GM19455 (cell line): Measurements from ENCODE around the gene MYCBP2.
"Not testable (repeated sequence)": the region's sequence is repeated elsewhere in the genome, so short reads cannot be mapped to it uniquely, and the experiment has no call there.

ENCODE experiments used
- ATAC-seq: cut with Tn5 transposase; IDR thresholded peaks from one replicate; pipeline ENCODE4 v1.9.1; 2021; ENCODE audit not compliant: unreplicated experiment

The MYCBP2 gene

GRCh38 chr13:77337159-77337558 lies 10.3 kb upstream of the MYCBP2 start:
- no peak for ATAC-seq

- ATAC-seq = no peak
Measured at GRCh38 chr13:77335543-77335942, 8.6 kb upstream of the MYCBP2 start.

GRCh38 chr13:77333594-77333993 lies 6.7 kb upstream of the MYCBP2 start:
- ATAC-seq = no peak

- no peak for ATAC-seq
Measured at GRCh38 chr13:77331421-77331820, 4.5 kb upstream of the MYCBP2 start.

GRCh38 chr13:77329911-77330584 lies 3.2 kb upstream of the MYCBP2 start:
- ATAC-seq = no peak

- ATAC-seq = peak; percentile 56
Measured at GRCh38 chr13:77329133-77329910, 2.4 kb upstream of the MYCBP2 start.

- peak; percentile 15 for ATAC-seq
Measured at GRCh38 chr13:77328819-77329132, 1.9 kb upstream of the MYCBP2 start.

- no peak for ATAC-seq
Measured at GRCh38 chr13:77325371-77325980, 1.4 kb downstream of the MYCBP2 start.

GRCh38 chr13:77323858-77324257 lies 3.0 kb downstream of the MYCBP2 start:
- no peak for ATAC-seq

- no peak for ATAC-seq
Measured at GRCh38 chr13:77319536-77319935, 7.4 kb downstream of the MYCBP2 start.

GRCh38 chr13:77318741-77319140 lies 8.2 kb downstream of the MYCBP2 start:
- no peak for ATAC-seq

GRCh38 chr13:77316430-77316829 lies 10.5 kb downstream of the MYCBP2 start:
- no peak for ATAC-seq

GRCh38 chr13:77315509-77315908 lies 11.4 kb downstream of the MYCBP2 start:
- ATAC-seq = not testable (repeated sequence)

GRCh38 chr13:77313923-77314322 lies 13.0 kb downstream of the MYCBP2 start:
- no peak for ATAC-seq

GRCh38 chr13:77312311-77312710 lies 14.6 kb downstream of the MYCBP2 start:
- no peak for ATAC-seq

GRCh38 chr13:77310579-77311279 lies 16.2 kb downstream of the MYCBP2 start:
- no peak for ATAC-seq

- ATAC-seq = no peak
Measured at GRCh38 chr13:77310161-77310560, 16.7 kb downstream of the MYCBP2 start.

GRCh38 chr13:77309254-77309653 lies 17.6 kb downstream of the MYCBP2 start:
- no peak for ATAC-seq

GRCh38 chr13:77306458-77306857 lies 20.4 kb downstream of the MYCBP2 start:
- ATAC-seq = no peak

GRCh38 chr13:77305266-77305665 lies 21.6 kb downstream of the MYCBP2 start:
- no peak for ATAC-seq

- ATAC-seq = peak; percentile 43
Measured at GRCh38 chr13:77300176-77301037, 26.5 kb downstream of the MYCBP2 start.
